Activated CD4-positive, alpha-beta T cell treated with anti-CD3 and anti-CD28 coated beads, Interleukin-2, Interleukin-4, amounts not matched to agents 100 ng/mL and 50 ng/mL, durations not matched to agents 16 hours and 8 hours (primary cell): ENCODE results near the gene PCSK2.

ENCODE experiments used
- DNase-seq: peaks from one replicate; pipeline ENCODE4 v3.0.0-alpha.2; 2020; ENCODE audit warnings: low spot score

PCSK2 gene

GRCh38 chr20:17505636-17506517 lies 279.0 kb downstream of the PCSK2 start:
- DNase-seq = peak; percentile 41

- DNase-seq = peak; percentile 24
Measured at GRCh38 chr20:17507032-17507431, 280.2 kb downstream of the PCSK2 start.

- no peak for DNase-seq
Measured at GRCh38 chr20:17507531-17507930, 280.7 kb downstream of the PCSK2 start.

GRCh38 chr20:17508756-17509155 lies 281.9 kb downstream of the PCSK2 start:
- no peak for DNase-seq

GRCh38 chr20:17510548-17510947 lies 283.7 kb downstream of the PCSK2 start:
- no peak for DNase-seq

GRCh38 chr20:17511401-17511800 lies 284.6 kb downstream of the PCSK2 start:
- peak; percentile 23 for DNase-seq

GRCh38 chr20:17513939-17514338 lies 287.1 kb downstream of the PCSK2 start:
- DNase-seq = no peak

- no peak for DNase-seq
Measured at GRCh38 chr20:17515053-17515452, 288.2 kb downstream of the PCSK2 start.

- DNase-seq = no peak
Measured at GRCh38 chr20:17518339-17519052, 291.7 kb downstream of the PCSK2 start.

GRCh38 chr20:17519606-17520285 lies 292.9 kb downstream of the PCSK2 start:
- DNase-seq = no peak

- DNase-seq = no peak
Measured at GRCh38 chr20:17520583-17520982, 293.7 kb downstream of the PCSK2 start.

- DNase-seq = no peak
Measured at GRCh38 chr20:17522528-17522927, 295.7 kb downstream of the PCSK2 start.

- DNase-seq = no peak
Measured at GRCh38 chr20:17523326-17523725, 296.5 kb downstream of the PCSK2 start.

- no peak for DNase-seq
Measured at GRCh38 chr20:17524560-17524959, 297.7 kb downstream of the PCSK2 start.

GRCh38 chr20:17525132-17525531 lies 298.3 kb downstream of the PCSK2 start:
- no peak for DNase-seq

- DNase-seq = peak; percentile 37
Measured at GRCh38 chr20:17525650-17526049, 298.8 kb downstream of the PCSK2 start.

GRCh38 chr20:17529586-17529985 lies 302.7 kb downstream of the PCSK2 start:
- DNase-seq = no peak

GRCh38 chr20:17530153-17530552 lies 303.3 kb downstream of the PCSK2 start:
- no peak for DNase-seq

- peak; percentile 55 for DNase-seq
Measured at GRCh38 chr20:17530716-17531664, 304.1 kb downstream of the PCSK2 start, which contains the start of gene BFSP1. Gene BFSP1 (minus strand): TSS chr20:17531379. CDS start chr20:17531329, 50 bp downstream.

- no peak for DNase-seq
Measured at GRCh38 chr20:17531665-17532025, 304.8 kb downstream of the PCSK2 start.

- DNase-seq = peak; percentile 48
Measured at GRCh38 chr20:17533396-17533795, 306.6 kb downstream of the PCSK2 start.
